Fibroblast of skin of left biceps (primary cell): Measurements from ENCODE around the gene FBP1.

Experiments used
- DNase-seq, 2 experiments: peaks; one replicate each; pipeline ENCODE4 v3.0.0-alpha.2; 2013; ENCODE audit warnings: low read depth in 2 of 2

The FBP1 gene

DNA sequence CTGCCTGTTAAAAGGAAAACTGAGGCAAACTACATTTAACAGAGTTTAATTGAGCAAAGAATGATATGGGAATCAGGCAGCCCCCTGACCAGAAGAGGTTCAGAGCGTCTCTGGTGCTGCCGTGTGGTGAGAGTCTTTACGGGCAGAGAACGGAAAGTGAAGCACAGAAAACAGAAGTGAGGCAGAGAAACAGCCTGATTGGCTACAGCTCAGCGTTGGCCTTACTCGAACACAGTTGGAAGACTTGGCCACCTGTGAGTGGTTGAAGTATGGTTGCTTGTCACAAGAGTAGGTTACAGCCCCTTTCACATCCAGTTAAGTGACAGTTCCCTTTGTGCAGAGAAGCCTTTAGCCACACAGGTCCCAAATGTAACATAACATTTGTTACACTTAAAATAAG is 16.9 kb upstream of the FBP1 start:
- DNase-seq, result no peak

DNA sequence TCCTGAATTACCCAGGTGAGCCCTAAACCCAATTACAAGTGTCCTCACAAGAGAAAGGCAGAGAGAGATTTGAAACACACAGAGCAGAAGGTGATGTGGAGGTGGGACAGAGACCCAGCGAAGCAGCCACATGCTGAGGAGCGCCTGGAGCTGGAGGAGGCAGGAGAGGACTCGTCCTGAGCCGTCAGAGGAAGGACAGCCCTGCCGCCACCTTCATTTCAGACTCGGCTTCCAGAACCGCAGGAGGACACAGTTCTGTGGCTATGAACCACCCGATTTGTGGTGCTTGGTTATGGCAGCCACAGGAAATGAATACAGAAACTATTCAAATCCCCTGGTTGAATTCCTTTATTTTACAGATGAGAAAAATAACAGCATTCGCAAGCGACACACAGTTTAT is 16.4 kb upstream of the FBP1 start:
- no peak for DNase-seq

DNA sequence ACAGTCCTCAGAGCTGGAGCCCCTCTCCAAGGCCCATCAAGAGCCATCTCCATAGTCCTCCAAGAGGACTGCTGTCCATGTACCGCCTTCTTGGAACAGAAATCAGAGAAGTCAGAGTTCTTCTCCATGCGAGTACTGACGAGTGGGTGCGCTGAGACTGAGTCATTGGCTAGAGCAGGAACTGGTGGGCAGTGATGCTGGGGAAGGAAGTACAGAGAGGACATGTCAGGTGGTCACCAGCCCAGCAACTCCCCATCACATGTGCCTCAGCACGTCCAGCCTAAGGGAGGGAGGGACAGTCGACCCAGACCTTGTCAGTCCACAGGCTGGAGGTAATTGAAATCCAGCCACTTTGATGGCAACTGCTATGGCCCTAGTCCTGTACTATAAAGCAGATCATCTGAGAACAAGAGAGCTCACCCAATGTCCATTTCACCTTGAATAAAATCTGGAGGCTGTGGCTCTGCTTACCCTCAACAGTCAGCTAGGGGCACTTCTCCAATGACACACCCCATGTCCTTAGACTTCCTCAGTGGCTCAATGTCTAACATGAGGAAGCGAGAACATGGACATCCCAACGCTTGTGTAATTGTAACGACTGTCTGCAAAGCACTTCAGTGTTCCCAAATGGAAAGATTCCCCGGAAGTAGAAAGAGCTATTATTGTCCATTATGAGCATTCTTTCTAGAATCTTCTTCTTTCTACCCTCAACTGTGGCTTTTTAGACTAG is 15.0 kb upstream of the FBP1 start:
- DNase-seq, result no peak

DNA sequence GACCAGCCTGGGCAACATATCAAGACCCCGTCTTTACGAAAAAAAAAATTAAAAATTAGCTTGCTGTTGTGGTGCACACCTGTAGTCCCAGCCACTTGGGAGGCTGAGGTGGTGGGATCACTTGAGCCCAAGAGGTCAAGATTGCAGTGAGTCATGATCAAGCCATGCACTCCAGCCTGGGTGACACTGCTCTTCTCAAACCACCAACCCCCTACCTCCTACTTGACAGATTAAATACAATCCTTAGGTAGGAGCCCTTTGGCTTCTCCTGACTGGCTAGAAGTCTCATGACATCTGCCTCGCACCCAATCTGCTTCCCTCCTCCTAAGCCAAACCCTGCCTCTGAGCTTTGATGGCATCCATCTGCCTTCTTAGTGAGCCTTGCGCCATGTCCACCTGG is 11.6 kb upstream of the FBP1 start:
- no peak for DNase-seq

DNA sequence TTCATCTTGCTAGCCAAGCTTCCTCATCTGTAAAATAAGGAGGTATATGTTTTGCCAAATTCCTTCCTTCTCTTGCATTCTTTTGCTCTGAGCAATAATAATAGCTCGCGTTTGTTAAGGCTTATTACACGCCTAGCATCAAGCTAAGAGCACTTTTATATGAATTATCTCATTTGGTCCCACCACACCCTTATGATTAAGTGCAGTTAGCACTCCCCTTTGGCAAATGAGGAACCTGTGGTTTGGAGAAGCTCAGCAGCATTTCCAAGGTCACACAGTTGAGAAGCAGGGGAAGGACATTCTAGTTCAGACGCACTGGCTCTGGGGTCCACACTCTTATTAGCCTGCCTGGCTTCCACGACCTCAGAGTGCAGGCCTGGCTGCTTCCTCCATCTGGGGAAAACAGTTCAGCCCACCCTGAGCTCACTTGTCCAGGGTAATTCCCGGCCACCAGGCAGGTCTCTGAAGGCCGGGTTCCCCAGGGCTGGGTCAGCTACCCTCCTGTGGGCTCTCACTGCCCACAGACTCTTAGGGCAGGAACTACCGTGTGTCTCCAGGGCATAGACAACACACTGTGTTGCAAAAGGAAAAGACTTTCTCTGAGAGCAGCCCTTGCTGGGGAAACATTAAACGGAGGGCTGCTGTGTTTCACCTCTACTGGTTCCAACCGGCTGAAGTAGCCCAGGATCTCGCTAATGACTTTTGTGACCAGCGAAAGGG is 9.9 kb upstream of the FBP1 start:
- DNase-seq, result peak; percentile 21 to 25

DNA sequence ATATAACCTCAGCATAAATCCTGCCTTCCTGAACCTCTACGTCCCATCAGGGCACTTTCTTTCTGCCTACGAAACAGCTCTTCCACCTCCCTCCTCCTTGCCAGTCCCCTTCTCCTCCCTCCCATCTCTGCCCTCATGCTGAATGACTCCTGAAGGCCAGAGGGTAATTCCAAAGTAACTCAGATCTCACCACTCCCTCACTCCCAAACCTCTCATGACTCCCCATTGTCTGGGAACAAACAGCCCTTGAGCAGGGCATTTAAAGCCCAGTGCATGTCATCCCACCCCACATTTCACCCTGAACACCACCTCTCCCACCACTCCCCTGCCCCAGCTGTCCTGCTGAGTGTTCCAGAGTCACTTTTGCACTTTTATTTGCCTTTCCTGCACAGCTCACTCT is 8.9 kb upstream of the FBP1 start:
- no peak for DNase-seq

DNA sequence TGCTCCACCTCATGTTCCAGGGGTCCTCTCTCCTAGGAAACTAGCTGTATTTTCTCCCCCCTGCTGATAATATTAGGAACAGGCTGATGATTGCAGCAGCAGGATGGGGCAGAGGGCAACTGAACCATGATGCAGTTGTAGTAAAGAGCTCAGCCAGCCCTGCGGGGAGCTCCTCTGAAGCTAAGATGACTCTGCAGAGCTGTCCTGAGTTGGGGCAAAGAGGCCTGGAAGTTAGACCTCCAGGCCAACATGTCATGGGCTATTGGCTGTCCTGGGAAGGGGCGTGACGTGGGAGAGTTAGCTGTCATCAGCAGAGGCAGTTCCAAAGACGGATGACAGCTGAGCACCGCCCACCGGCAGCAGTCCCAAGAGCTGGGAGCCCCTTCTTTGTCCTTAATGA is 6.6 kb upstream of the FBP1 start:
- DNase-seq, result no peak

DNA sequence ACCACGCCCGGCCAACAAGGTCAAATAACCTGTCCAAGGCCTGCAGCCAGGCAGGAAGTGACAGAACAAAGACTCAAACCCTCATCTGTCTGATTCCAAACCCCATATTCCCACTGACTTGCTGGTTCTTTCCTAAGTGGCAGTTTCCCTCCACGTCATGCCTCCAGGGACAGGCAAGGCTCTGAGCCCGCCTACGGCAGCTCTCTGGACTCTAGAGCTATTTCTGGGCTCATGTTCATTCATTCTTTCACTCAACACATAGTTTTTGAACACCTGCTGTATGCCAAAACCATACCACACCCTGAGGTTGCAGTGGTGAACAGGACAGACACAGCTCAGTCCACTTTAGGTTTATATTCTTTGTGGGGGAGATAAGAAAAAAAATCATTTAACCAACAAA is 5.2 kb upstream of the FBP1 start:
- no peak for DNase-seq

DNA sequence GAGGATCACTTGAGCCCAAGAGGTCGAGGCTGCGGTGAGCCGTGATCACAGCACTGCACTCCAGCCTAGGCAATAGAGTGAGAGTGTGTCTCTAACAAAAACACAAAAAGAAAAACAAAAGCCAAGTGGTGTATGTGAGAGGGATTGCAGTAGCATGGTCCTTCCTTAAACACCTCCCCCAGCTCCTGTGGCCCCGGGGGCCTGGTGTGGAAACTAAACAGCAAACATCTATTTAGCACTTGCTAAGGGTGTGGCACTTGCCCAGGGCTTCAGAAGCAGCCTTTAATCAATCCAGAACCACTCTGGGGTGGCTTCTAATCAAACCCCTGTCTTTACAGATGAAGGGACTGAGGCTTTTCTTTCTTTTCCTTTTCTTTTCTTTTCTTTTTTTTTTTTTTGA is 4.4 kb upstream of the FBP1 start:
- no peak for DNase-seq

DNA sequence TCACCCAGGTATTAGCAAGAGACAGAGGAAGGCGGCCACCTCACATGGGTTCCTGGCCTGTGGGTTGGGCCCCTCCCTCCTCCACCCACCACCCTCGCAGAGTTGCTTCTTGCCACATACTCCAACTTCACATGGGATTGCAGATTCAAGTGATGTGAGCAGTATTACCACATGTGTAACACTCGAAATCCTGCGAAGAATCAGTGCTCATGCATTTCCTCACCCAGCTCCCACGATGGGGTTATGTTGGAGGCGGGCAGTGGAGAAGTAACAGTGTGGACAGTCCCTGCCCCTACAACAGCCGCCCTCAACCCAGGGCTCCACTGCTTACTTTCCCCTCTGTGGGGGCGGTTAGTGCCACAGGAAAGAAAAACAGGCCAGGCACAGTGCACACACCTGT is 3.9 kb upstream of the FBP1 start:
- no peak for DNase-seq

DNA sequence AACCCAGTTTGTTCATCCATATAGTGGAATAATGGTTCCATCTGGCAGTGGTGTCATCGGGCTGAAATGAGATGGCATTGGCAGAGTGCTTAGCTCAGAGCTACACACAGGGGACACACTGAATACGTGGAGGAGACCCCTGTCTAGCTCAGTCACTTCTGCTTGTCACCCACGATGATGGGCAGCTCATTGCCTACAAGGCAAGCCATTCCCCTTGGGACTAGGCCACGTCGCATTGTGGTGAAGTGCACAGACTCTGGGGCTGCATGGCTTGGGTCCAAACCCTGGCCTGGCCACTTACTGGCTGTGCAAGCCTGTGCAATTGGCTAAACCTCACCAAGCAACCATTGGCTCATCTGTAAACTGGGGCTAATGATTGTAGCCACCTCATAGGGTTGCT is 3.2 kb upstream of the FBP1 start:
- no peak for DNase-seq

DNA sequence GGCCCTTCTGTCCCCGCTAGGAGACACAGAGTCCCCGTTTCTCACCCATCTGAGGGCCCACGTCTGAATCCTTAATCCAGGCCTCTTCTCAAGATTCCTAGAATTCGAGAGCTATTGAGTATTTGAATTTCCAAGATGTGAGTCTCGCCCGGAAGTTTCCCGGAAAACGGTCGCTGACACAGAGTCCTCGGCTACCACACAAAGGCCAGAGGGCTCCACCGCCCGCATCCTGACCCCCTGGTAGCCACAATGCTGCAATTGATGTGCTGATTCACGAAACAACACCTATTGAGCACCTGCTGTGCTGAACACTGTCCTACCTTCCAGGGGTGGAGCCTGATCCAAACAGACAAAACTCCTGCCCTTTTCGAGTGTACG is 670 bp upstream of the FBP1 start:
- no peak for DNase-seq

DNA sequence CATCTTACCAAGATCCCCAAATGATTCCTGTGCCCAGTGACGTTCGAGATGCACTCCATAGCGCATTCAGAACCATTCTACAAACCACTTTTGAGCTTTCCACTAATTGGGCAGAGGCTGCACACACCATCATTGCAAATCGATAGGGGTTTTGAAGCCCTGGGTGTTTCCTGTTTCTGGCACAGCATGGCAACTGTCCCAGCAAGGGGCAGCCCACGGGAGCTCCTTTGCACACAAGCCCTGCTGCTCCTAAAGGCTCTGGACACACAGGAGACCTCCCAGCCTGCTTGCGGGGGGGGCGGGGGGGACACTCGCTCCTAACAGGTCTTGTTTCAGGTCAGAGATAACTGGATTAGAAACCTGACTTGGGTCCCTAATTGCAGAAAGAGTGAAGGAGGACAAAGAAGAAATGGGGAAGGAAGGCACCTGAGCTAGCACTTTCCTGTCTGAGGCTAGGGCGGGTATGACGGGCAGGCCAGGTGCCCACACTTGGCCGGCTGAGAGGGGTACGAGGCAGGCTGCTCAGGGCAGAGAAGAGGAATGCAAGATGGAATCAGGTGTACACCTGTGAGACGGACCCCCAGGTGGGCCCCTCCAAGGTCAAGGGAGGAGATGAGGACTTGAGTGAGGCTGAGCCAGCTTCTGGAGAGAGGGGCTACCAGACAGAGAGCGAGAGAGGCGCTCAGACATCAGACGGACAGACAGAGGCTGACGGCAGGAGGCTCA is 820 bp downstream of the FBP1 start:
- DNase-seq, result no peak

DNA sequence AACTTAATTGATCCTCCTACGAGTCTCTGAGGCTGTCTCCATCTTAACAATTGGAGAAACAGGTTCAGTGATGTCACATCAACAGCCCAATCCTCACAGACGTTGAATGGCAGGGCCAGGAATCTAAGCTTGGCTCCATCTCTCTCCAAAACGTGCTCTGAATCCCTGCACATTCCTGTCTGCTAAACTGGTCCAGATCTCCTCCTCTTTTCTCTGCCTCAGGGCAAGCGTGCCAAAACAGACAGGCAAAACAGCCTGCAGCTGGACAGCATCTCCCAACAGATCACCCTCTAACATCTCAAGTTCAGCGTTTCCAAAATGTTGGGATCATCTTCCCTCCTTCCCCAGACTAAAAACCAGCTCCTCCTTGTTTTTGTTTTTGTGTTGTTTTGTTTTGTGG is 6.6 kb downstream of the FBP1 start:
- no peak for DNase-seq

DNA sequence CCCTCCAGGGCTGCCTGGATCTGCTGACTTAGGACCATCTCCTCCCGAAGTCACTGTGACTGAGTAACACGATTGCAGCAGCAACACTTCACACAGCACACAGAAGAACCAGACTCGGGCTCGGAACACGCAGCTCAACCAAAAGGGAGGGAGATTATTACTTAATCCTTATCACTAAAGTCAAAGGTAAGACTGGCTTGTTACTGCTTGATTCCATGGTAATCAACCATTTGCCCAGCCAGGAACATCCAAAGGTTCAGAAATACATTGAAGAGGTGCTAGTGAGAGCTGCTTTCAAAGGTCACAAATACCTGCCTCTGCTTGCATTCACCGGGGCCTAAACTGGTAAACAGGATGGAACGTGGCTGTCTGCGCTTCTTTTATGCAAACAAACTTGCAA is 7.7 kb downstream of the FBP1 start:
- DNase-seq, result no peak

DNA sequence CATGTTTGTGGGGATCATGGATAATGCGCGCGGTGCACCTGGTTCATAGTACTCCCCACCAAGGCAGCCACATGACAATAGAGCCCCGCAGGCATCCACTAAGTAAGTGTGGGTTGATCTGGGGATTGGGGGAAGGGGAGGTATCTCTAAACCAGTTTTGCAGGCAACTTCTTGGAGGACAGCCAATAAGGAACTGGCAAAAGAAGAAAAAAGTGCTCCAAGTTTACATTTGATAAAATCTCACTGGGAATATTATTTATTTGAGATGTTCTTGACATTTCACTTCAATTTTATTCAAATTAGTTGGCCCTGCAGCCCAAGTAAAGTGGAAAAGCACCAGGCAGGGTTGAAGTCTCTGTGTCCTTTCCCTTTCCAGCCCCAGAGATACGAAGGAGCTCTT is 8.5 kb downstream of the FBP1 start:
- DNase-seq, result no peak

DNA sequence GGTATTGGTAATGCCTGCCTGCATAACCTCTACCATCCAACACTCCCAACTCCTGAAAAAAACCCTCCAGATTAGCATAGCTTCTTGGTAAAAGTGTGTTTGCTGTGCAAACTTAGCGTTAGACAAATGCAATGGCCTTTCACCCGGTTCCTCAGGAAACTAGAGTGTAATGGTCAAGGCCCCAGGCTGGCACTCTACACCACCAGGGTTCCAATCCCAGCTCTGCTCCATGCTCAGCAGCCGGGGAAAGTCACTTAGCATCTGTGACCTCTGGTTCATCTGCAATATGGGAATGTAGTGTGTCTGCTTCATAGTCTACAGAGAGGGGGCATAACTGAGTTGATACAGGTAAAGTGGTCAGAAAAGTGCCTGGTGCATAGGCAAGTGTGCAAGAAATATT is 9.0 kb downstream of the FBP1 start:
- no peak for DNase-seq

DNA sequence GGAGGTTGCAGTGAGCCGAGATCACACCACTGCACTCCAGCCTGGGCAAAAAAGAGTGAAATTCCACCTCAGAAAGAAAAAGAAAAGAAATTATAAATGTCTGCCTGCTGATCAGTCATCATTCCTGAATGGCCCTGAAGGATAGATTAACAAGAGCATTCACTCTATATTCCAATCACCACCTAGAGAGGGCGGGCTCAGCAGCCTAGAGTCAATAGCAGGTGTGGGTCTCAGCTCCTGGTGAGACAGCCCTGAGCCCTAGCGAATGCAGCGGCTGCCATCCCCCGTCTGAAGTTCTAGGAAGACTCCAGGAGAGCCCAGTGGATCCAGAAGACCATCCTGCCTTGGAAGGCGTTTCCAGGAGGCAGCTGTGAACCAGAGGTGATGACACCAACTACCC is 12.0 kb downstream of the FBP1 start:
- no peak for DNase-seq

DNA sequence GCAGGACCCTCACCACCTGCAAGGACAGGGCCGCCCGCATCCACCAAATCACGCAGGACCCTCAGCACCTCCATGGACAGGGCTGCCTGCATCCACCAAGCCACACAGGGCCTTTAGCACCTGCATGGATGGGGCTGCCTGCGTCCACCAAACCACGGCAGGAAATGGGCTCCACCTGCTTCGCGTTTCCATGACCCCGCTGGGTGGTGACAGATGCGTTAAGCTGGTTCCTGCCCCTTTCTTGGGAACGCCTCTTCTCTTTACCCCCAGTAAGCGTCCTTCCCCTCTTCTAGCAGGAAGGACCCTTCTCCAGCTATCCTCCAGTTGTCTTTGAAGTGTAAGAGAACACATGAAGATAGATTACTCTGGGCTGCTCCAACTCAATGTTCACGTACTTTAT is 13.5 kb downstream of the FBP1 start:
- no peak for DNase-seq

DNA sequence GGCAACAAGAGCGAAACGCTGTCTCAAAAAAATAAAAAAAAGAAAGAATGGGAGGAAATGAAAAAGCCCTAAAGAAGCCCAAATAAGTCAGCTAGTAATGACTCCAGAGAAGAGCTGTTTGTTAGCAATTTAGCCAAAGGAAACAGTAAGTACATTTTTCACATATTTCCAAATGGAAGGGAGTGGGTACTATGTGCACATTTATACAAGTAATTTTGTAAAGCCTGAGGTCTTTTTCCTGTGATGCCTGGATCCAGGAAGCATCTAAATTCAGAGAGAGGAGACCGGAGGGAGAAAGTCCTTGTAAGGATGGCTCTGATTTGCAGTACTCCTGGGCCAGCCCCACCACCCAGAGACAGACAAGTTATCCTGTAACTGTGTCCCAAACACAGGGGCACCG is 14.7 kb downstream of the FBP1 start:
- DNase-seq, result no peak

DNA sequence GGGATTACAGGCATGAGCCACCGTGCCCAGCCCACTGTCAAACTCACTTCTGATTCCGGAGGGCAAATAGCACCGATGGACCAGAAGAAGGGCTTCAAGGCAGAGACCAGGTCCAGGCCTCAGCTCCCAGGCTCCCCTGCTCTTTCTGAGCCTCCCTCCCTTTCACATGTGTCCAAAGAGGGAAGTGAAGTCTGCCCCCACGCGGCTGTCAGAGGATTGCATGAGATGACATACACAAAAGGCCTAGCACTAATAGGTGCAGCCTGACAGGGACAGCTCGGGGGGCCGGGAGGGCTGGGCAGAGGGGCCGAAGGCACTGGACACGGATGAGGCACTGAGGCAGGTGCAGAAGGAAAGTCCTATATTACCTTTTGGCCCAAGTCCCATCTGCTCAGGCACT is 16.1 kb downstream of the FBP1 start:
- no peak for DNase-seq

DNA sequence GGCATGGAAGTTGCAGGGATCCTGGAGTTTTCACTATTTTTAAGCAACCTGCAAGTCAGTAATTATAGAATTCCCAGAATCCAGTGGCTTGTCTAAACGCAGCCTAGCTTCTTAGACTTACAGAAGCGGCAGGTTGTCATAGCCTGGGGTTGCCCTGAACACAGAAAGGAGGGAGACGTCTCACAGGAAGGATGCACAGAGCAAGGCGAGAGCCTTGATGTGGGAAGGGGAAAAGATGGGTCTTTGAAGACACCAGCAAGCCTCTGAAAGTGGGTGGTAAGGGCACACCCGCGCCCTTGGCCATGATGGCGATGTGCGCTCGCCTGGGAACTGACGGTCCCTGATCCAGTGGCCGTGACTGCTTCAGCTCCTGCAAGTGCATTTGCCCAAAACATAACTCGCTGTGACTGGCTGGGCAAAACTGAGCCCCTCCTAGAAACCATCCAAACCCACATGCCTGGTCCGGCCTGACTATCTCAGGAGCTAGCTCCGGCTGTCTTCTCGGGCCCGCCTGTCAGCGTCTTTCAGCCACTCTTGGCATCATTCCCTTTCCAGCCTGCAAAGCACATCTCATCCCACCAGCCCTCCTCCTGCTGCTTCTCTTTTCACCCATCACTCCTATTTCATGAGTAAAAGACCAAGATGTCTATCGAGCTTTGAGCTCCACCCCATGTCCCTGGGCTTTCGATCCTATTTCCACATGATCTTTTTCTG is 17.1 kb downstream of the FBP1 start:
- DNase-seq, result no peak

DNA sequence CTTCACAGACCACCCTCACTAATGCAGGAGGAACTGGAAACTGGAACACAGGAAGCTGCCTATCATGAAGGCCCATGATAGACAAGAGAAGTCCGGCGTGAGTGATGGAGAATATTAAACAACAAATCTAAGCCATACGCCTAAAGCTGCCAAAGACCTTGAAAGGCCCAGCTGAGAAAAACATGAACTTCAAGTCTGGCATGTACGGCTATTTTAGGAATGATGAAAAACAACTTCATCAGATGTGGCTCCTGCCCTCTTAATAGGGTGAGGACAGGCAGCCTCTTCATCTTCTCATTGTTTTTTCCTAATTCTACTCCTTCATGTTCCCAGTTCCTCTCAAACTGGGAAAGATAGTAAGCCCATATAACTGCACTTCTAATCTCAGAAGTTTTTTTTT is 20.3 kb downstream of the FBP1 start:
- DNase-seq, result no peak
